Posterior cingulate gyrus (tissue), 11 donors: ENCODE results near the gene CAB39.

Experiments
- DNase-seq, 10 donors: peaks; one replicate each; pipeline versions ENCODE4 v3.0.0 to v3.0.0-alpha.2; 2020 to 2021; ENCODE audit warnings: mixed read lengths in 3 of 10
- intact Hi-C: fragments of 100-400 bp; cut with DNase I; formaldehyde crosslinking; loops from one replicate; pipeline ENCODE4 v1.15.1; 2023

CAB39 gene

GRCh38 chr2:230843132-230843531, 130.5 kb downstream of the CAB39 start:
- intact Hi-C loops, result no loop called here
- DNase-seq, result no peak

DNA sequence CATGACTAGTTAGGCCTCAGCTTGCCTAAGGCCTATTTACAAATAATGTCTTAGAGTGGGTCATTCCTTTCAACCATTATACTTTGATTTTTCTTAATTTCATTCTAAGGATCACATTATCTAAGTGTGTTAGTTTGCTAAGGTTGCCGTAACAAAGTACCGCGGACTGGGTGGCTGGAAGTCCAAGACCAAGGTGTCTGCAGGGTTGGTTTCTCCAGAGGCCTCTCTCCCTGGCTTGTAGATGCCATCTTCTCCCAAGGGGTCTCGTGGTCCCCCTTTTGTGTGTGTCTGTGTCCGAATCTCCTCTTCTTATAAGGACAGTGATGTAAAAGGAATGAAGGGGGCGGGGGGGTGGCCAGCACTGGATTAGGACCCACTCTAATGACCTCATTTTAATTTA, 133.7 kb downstream of the CAB39 start:
- intact Hi-C loops, result no loop called here
- peak in 1 of 10 donors; percentile 22 for DNase-seq

DNA sequence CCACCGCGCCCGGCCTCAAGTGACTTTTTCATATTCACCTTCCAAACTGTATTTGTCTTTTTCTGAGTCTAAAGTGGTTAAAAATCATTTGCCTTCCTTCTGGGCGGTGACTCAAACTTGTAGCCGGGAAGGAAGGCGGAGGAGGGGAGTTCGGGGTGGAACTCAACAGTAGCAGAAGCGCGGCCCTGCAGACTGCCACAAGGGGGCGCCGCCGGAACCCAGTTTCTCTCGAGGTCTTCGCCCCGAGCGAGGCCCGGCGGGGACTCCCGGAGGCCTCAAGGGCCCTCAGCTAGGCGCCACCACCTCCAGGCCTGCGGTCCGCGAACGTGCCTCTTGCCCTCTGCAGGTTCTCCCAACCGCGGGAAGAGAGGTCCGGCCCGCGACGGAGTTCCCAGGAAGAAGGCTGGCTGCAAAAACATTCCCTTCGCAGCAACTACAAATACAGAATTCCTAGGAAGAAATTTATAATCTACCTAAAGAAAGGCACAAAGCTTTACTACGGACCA, 135.3 kb downstream of the CAB39 start:
- DNase-seq, result peak; percentile 71 to 98 (median 88)
- intact Hi-C loops, result no loop called here

DNA sequence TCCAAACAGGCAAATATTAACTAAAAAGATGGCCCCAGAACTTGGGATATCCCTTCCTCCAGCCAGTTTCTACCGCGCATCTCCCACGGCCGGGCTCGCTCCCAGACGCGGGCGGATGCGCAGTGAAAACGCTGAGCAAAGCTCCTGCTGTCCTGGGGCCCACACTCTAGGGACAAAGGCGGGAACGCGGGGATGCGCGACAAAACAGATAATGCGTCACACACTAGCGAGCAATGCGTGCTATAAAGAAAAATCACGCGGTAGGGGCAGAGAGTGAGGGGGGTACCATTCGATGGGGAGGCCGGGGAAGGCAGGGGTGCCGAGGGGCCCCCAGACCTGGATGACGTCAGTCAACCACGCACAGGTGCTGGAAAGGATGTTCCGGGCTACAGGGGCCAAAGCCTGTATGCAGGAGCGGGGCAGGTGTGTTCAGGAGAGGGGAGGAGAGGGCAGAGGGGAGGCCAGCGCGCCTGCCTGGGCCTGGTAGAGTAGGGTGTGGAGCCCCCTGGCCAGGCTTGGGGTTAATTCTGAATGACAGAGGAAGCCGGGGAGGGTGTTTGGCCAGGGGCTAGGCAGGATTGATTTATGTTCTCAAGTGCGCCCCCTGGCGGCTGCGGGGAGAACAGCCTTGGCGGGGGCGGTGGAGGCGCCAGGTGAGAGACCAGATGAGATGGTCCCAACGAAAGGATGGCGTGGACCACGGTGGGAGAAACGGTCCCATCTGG, 137.2 kb downstream of the CAB39 start:
- intact Hi-C loops, result no loop called here
- DNase-seq, result peak in 1 of 10 donors; percentile 72

DNA sequence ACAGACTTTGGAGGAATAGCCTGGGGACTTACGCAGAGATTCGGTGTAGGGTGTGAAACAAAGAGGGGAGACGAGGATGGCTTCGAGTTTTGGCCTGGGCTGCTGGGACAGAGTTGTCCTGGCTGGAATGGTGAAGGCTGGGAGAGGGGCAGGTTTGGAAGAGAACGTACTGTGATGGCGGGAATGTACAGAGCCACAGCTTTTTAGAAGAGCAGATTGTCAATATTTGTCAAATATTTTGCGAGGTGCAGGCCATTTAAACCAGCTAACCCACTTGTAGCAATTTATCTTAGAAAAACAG, 137.7 kb downstream of the CAB39 start:
- no peak for DNase-seq
- intact Hi-C loops, result no loop called here

GRCh38 chr2:230852113-230852512, 139.5 kb downstream of the CAB39 start:
- intact Hi-C loops, result no loop called here
- no peak for DNase-seq

- intact Hi-C loops, result no loop called here
- DNase-seq, result peak in 2 of 10 donors; percentile 67 to 70
Observed at GRCh38 chr2:230861552-230862255, 149.1 kb downstream of the CAB39 start.

DNA sequence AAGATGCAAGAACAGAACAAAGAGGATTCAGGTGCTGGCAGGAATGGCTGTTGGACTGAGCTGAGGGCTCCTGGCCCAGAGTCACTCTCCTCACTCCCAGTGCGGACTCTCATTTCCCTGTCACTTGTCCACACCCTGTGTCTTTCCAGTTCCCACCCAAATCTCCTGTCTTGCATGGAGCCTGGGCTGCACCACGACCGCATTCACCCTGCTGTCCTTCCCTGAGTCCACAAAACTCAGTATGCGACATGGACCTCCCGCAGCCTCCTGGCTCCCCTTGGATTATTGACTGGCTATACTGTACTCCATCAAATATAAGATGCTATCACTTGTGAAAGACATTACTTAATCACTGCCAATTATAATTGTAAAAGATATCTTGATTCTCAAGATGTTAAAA, 149.7 kb downstream of the CAB39 start:
- DNase-seq, result no peak
- intact Hi-C loops, result no loop called here

GRCh38 chr2:230863031-230863430, 150.4 kb downstream of the CAB39 start:
- DNase-seq, result peak in 1 of 10 donors; percentile 62
- intact Hi-C loops, result no loop called here

DNA sequence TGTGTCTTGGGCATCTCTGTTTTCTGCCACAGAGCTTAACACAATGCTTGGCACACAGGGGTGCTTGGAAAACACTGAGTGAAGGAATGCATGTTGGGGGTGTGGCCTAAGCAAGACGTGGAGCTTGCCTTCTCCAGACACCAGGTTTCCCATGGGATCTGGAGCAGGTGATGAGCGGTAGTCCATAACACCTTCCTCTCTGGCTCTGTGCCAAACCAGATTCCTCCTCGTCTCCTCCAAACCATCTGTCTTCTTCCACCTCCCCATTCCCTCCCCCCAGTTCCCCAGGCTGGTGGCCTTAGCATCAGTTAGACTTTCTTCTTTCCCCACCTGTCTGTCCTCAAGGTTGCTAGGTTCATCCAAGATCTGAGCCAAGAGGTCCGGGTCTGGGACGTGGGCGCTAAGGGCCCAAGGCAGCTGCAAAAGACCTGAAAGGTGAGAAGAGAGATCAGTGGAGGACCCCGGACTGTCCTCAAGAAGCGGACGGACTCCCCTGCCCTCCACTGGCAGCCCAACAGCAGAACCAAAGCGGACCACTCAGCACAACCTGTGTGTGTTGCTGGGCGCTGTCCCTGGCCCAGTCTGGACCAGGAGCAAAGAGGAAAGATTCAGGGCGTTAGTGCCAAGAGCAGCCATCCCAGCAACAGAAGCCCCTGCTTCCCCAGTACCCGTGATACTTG, 150.9 kb downstream of the CAB39 start:
- peak in 1 of 10 donors; percentile 66 for DNase-seq
- intact Hi-C loops, result no loop called here

- DNase-seq, result peak in 1 of 10 donors; percentile 60
- intact Hi-C loops, result no loop called here
Observed at GRCh38 chr2:230864122-230864604, 151.5 kb downstream of the CAB39 start.

DNA sequence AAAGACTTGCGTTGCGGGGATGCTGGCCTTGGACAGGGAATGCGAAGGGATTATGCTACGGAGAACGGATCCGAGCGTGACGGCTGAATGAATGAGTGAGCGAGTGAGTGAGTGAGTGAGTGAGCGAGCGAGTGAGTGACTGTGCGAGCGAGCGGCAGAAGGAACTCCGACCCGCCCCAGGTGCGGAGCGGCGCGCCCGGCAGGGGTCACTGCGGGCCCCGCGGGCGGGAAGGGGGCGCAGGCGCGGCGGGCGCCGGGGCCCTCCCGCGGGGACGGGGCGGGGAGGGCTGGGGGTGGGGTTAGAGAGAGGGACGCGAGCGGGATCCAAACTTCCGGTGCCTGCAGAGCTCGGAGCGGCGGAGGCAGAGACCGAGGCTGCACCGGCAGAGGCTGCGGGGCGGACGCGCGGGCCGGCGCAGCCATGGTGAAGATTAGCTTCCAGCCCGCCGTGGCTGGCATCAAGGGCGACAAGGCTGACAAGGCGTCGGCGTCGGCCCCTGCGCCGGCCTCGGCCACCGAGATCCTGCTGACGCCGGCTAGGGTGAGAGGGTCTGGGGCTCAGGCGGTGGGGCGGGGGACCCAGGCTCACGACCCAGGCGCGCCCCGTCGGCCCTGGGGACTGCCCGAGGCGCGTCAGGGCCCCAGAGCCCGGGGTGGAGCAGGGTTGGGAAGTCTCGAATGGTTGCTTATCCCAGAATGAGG, 152.1 kb downstream of the CAB39 start, which contains the start of gene ITM2C:
TSS of gene ITM2C (plus strand) at position 338 of the 702 bp plus-strand sequence. CDS start at position 422, 84 bp downstream.
- intact Hi-C loops, result no loop called here
- peak; percentile 52 to 95 (median 72) for DNase-seq

DNA sequence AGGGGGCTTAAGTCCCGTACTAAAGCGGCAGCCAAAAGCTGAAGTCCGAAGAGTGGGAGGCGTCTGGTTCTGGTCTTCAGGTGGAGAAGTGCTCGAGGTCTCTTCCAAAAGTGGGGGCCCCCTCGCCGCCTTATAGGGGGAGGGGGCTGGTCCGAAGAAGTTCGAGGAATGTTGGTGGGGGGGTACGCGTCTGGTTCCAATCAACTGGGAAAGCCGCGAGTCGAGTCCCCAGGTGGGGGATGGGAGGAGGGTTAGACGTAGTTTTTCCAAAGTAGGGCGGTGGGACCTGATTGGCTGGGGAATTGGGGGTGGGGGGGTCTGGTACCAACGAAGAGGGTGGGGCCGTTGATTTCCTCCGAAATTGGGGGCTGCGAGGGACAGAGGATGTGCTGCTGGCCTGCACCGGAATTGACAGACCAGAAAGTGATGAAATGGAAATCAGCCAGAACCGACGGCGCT, 152.7 kb downstream of the CAB39 start:
- peak in 1 of 10 donors; percentile 73 for DNase-seq
- intact Hi-C loops, result no loop called here

- intact Hi-C loops, result no loop called here
Observed at GRCh38 chr2:230865766-230866755, 153.4 kb downstream of the CAB39 start.

DNA sequence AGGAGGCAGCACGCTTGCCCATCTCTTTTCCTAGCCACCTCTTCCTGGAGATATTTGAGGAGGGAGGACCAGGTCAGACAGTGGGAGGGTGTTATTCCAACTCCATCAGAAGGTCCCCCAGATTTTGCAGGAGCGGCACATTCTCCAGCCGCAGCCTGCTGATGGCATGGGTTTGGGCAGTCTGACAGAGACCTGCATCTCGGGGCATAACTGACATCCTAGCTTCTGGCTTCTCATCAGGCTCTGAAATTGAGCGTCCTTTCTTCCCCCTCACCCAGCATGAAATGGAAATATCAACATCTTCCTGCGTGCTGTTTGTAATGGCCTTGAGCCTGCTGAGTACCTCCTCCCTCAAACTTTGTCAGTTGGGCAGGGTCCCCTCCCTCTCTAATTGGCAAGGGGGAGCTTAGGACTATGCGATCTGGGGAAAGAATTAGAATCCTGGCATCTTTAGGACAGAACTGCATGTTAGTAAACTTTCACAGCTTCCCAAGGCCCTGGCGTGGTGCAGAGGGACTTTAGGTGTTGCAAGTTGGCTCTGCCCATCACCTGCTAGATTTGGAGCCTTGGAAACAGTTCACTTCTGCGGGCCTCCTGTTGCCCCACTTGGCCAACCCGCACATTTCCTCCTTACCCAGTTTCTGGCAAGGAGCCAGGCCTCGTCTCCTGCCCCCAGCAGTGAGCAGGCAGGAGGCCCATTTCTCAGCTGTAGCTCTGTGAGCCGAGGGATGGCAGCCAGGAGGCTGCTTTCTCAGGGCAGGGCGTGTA, 154.3 kb downstream of the CAB39 start:
- peak in 8 of 10 donors; percentile 64 to 94 (median 74) for DNase-seq
- intact Hi-C loops, result no loop called here

More at GRCh38 chr2:230865766-230866755, 153.4 kb downstream of the CAB39 start:
- DNase-seq, result peak in 8 of 10 donors; percentile 53 to 93 (median 67)

DNA sequence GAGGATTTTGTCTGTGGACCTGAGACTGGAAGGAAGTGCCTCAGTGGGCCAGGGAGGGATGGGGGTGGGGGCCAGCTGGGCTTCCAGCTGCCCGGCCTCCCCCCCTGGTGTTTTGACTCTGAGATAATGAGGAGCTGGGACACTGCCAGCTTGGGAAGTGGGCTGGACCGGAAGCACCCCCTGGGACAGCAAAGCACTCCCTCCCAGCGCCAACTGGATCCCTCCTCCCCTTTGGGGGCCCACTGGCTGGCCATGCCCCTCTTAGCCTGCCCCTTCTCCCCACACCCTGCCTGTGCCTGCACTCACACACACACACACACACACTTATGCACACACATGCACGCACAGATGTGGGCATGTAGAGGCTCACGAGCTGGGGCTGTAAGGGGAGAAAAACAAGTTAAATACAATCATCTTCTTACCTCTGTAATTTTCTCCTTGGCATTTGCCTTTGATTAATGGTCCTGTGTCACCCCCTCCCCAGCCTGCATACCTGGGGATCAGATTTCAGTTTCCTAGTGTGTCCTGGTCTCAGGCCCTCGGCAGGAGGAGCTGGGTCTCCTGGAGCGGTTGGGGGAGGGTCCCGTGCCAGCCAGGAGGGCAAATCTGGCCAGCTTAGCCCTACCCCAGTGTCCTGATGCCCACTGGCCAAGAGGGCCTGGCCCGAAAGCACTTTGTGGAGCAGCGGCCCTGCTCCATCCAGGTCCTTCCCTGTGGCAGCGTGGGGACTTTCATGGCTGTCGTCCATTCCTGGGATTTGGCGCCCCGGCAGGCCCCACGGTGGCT, 155.7 kb downstream of the CAB39 start:
- intact Hi-C loops, result no loop called here
- peak in 2 of 10 donors; percentile 77 to 83 for DNase-seq
